Prostate gland (tissue), 2 donors: ENCODE measurements around the gene TRAPPC2. TPM values are rescaled to one million over a fixed set of nuclear protein-coding genes. Genes with fewer than 3 reads are reported as not detected.
A peak's percentile ranks its signal among the peaks of the same experiment; 100 is the strongest.
"Not testable (repeated sequence)": the region's sequence is repeated elsewhere in the genome, so short reads cannot be mapped to it uniquely, and the experiment has no call there.

Source experiments
- DNase-seq: peaks from one replicate; pipeline ENCODE4 v3.0.0-alpha.2; 2019; ENCODE audit warnings: low spot score
- H3K27ac ChIP-seq, 2 donors: fragments of 200-600 bp; sonication (generic); 2 replicates each; pipeline ENCODE4 v1.5.1; 2017 to 2019
- H3K27me3 ChIP-seq: fragments of 200-600 bp; sonication (generic); replicated peaks from 2 replicates; pipeline ENCODE4 v1.5.1; 2019; ENCODE audit not compliant: insufficient read depth
- H3K36me3 ChIP-seq, 2 donors: fragments of 200-600 bp; sonication (generic); 1 replicate in 1 of 2; 2 replicates in 1 of 2; pipeline versions ENCODE4 v1.5.1 to v1.8.1; 2017 to 2019
- H3K4me1 ChIP-seq: fragments of 200-600 bp; sonication (generic); replicated peaks from 2 replicates; pipeline ENCODE4 v1.5.1; 2019
- H3K4me3 ChIP-seq, 2 donors: fragments of 200-600 bp; sonication (generic); 2 replicates each; pipeline ENCODE4 v1.5.1; 2017 to 2019
- H3K9me3 ChIP-seq: fragments of 200-600 bp; sonication (generic); 2 replicates; pipeline ENCODE4 v1.5.1; 2017
- POLR2A ChIP-seq: fragments of 450-650 bp; IDR thresholded peaks from one replicate; pipeline ENCODE4 v1.6.1; 2016; ENCODE audit warnings: antibody characterized with exemption, mild to moderate bottlenecking
- POLR2AphosphoS5 ChIP-seq: sonication (generic); formaldehyde crosslinking; IDR thresholded peaks from one replicate; pipeline ENCODE4 v1.6.1; 2017; ENCODE audit warnings: antibody characterized with exemption
- WGBS: methylation state at CpG from one replicate; pipeline ENCODE4 v1.1.5; 2018; 5-methylcytosine and 5-hydroxymethylcytosine counted together
- intact Hi-C: fragments of 100-400 bp; cut with DNase I; formaldehyde crosslinking; loops from one replicate; pipeline ENCODE4 v1.14.2; 2022
- total RNA-seq, 2 donors: library from RNA; depleted of rRNA; stranded (reverse); fragments of >200 nt; gene quantifications; one replicate each; pipeline ENCODE4 v1.1.0, GENCODE V29; 2016
- TF ChIP-seq, protein P1 (sequence below), 4 experiments: fragments of 200-600 bp in 2 of 4; fragments of 450-650 bp in 2 of 4; sonication (generic) in 2 of 4; IDR thresholded peaks; 1 replicate in 3 of 4; 2 replicates in 1 of 4; pipeline ENCODE4 v1.5.1; 2016 to 2019; ENCODE audit warnings: antibody characterized with exemption in 4 of 4, mild to moderate bottlenecking in 2 of 4, moderate library complexity in 2 of 4

TRAPPC2 gene
- total RNA-seq, 2 donors from 2014 or later, result 15.6 to 20.2 TPM

DNA sequence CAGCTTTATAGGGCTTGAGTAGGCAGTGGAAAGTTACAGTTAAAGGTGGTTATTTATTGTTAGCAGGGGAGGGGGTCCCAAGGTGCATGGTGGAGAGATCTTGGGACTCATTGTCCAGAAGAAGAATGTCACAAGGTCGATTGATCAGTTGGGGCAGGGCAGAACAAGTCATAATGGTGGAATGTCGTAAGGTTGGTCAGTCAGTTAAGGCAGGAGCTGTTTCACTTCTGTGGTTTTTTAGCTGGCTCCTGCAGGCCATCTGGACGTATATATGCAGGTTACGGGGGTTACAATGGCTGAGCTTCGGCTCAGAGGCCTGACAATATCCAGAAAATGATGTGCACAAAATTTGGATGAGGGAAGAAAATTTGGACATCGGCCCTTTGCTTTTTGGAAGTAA is 7.3 kb upstream of the TRAPPC2 start:
- H3K27ac ChIP-seq, result no peak overlapping the region
- WGBS, result 85% methylated on average over 6 of the region's 6 CpGs
- no peaks in the 10 kb centered on the region for H3K9me3 ChIP-seq
- no peak overlapping the region for H3K4me3 ChIP-seq
- DNase-seq, result no peak
- intact Hi-C loops, result no loop called here
- no peaks in the 10 kb centered on the region for H3K27me3 ChIP-seq
- no peak for TF ChIP-seq POLR2A
- TF ChIP-seq, protein P1, sequence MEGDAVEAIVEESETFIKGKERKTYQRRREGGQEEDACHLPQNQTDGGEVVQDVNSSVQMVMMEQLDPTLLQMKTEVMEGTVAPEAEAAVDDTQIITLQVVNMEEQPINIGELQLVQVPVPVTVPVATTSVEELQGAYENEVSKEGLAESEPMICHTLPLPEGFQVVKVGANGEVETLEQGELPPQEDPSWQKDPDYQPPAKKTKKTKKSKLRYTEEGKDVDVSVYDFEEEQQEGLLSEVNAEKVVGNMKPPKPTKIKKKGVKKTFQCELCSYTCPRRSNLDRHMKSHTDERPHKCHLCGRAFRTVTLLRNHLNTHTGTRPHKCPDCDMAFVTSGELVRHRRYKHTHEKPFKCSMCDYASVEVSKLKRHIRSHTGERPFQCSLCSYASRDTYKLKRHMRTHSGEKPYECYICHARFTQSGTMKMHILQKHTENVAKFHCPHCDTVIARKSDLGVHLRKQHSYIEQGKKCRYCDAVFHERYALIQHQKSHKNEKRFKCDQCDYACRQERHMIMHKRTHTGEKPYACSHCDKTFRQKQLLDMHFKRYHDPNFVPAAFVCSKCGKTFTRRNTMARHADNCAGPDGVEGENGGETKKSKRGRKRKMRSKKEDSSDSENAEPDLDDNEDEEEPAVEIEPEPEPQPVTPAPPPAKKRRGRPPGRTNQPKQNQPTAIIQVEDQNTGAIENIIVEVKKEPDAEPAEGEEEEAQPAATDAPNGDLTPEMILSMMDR (IDR thresholded peaks at IDR 0.05), result no peak
- no peak for TF ChIP-seq POLR2AphosphoS5
- no peaks in the 10 kb centered on the region for H3K4me1 ChIP-seq
- no peaks in the 10 kb centered on the region for H3K36me3 ChIP-seq

DNA sequence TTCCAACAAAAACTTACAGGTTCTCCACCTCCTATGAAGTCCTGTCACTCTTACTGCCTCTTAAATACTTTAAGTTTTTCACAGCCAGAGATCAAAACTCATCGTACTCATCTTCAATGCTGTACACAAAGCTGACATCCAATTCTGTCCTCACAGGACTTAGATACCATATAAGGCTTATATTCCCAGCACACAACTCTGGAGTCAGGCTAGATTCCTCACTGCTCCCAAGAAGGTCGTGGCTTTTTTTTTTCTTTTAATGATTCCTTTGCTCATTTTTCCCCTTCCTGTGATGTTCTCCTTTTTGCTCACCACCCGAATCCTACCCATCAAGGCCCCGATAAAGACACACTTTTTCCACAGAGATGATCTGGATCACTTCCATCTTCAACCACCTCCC is 914 bp downstream of the TRAPPC2 start:
- TF ChIP-seq POLR2AphosphoS5, result no peak
- TF ChIP-seq POLR2A, result no peak
- TF ChIP-seq, protein P1 (IDR thresholded peaks at IDR 0.05), result no peak
- Histone ChIP-seq H3K27ac (peak overlapping the region; percentile 89 to 92), H3K4me3 (peak overlapping the region; percentile 63), H3K36me3 (no peaks in the 10 kb centered on the region), H3K4me1 (no peaks in the 10 kb centered on the region), H3K9me3 (no peaks in the 10 kb centered on the region), H3K27me3 (no peaks in the 10 kb centered on the region)
- DNase-seq, result no peak
- WGBS, result 7% methylated on average over 4 of the region's 4 CpGs
- intact Hi-C loops, result no loop called here

DNA sequence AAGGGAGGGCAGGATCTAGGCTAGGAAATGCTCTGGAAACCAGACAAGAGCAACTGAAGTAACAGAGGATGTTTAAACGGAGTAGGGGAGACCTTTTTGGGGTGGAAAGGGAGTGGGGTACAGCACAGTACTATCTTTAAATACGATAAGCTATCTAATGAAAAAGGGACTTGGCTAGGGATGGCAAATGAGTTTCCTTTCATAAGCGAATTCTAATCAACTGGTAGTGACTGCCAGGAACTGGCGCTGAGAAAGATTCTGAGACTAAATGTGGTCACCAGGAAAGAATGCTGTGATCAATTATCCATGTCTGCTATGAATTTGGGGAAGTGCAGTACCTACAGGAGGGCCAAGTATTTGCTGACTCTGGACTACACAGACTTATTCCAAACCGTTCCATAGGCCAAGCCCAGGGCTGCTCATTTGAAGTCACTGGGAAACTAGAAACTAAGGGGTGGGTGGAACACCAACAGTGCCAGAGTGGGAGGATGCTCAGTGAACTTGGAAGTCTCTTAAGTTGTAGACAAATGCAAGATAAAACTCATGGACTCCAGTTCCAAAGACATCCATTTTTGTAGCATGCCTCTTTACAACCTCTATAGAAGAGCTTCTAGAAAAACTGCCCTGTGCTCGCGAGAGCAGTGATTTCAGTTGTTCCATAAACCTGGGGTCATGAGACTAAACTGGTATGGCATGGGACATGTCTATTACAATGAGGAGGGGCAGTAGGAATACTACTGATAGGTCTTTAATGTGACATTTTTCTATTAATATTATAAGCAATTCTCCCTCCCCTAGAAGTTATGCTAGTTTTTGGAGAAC is 2.0 kb downstream of the TRAPPC2 start:
- Histone ChIP-seq H3K4me1 (no peaks in the 10 kb centered on the region), H3K4me3 (no peak overlapping the region), H3K27me3 (no peaks in the 10 kb centered on the region), H3K9me3 (no peaks in the 10 kb centered on the region), H3K27ac (no peak overlapping the region), H3K36me3 (no peaks in the 10 kb centered on the region)
- no peak for DNase-seq
- TF ChIP-seq POLR2A, result no peak
- TF ChIP-seq POLR2AphosphoS5, result no peak
- TF ChIP-seq, protein P1 (IDR thresholded peaks at IDR 0.05), result no peak
- intact Hi-C loops, result no loop called here
- 74% methylated on average over 7 of the region's 7 CpGs for WGBS

DNA sequence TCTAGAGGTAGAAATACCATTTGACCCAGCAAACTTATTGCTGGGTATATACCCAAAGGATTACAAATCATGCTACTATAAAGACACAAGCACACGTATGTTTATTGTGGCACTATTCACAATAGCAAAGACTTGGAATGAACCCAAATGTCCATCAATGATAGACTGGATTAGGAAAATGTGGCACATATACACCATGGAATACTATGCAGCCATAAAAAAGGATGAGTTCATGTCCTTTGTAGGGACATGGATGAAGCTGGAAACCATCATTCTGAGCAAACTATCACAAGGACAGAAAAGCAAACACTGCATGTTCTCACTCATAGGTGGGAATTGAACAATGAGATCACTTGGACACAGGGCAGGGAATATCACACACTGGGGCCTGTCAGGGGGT is 3.9 kb downstream of the TRAPPC2 start:
- H3K4me3 ChIP-seq, intact Hi-C loops, H3K4me1 ChIP-seq, DNase-seq, H3K27me3 ChIP-seq, H3K9me3 ChIP-seq, H3K36me3 ChIP-seq, H3K27ac ChIP-seq: not testable (repeated sequence)
- WGBS, result 90% methylated on average over 1 of the region's 1 CpG

DNA sequence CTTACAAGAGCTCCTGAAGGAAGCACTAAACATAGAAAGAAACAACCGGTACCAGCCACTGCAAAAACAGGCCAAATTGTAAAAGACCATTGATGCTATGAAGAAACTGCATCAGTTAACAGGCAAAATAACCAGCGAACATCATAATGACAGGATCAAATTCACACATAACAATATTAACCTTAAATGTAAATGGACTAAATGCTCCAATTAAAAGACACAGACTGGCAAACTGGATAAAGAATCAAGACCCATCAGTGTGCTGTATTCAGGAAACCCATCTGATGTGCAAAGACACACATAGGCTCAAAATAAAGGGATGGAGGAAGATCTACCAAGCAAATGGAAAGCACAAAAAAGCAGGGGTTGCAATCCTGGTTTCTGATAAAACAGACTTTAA is 7.8 kb downstream of the TRAPPC2 start:
- H3K4me1 ChIP-seq, intact Hi-C loops, H3K27me3 ChIP-seq, DNase-seq, H3K4me3 ChIP-seq, H3K27ac ChIP-seq, H3K36me3 ChIP-seq, H3K9me3 ChIP-seq: not testable (repeated sequence)
- WGBS, result 100% methylated on average over 2 of the region's 2 CpGs

DNA sequence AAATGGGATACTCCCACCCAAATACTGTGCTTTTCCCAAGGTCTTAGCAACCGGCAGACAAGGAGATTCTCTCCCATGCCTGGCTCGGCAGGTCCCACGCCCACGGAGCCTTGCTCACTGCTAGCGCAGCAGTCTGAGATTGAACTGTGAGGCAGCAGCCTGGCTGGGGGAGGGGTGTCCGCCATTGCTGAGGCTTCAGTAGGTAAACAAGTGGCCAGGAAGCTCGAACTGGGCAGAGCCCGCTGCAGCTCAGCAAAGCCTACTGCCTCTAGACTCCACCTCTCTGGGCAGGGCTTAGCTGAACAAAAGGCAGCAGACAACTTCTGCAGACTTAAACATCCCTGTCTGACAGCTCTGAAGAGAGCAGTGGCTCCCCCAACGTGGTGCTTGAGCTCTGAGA is 9.5 kb downstream of the TRAPPC2 start:
- H3K27me3 ChIP-seq, H3K27ac ChIP-seq, H3K4me1 ChIP-seq, H3K36me3 ChIP-seq, H3K9me3 ChIP-seq, H3K4me3 ChIP-seq, intact Hi-C loops, DNase-seq: not testable (repeated sequence)
- WGBS, result 80% methylated on average over 1 of the region's 9 CpGs
